Pancreas (tissue), 10 donors: ENCODE data around the gene PRDX4. TPM values are rescaled to one million over a fixed set of nuclear protein-coding genes. Genes with fewer than 3 reads are reported as not detected.

Experiments
- ATAC-seq, 4 donors: fragments of 200-7000 bp; cut with Tn5 transposase; one replicate each; pipeline versions ENCODE4 v1.8.0 to v1.9.1; 2020; ENCODE audit warnings: mild to moderate bottlenecking in 4 of 4, moderate library complexity in 4 of 4
- DNase-seq, 6 donors: peaks; one replicate each; pipeline ENCODE4 v3.0.0-alpha.2; 2020
- FAIRE-seq: peaks from 2 replicates; lab custom pipeline; 2012; peaks lifted over from hg19 to GRCh38; lab: Jason Lieb, UNC
- H3K27ac ChIP-seq, 4 donors: fragments of 200-600 bp; sonication (generic); 1 replicate in 3 of 4; 2 replicates in 1 of 4; pipeline versions ENCODE4 v1.5.0 to v1.8.0; 2020
- H3K27me3 ChIP-seq, 4 donors: fragments of 200-600 bp; one replicate each; pipeline ENCODE4 v1.8.0; 2021
- H3K36me3 ChIP-seq, 3 donors: fragments of 200-600 bp; sonication (generic) in 1 of 3; one replicate each; pipeline versions ENCODE4 v1.5.0 to v1.8.0; 2020 to 2021
- H3K4me1 ChIP-seq, 3 donors: fragments of 200-600 bp; one replicate each; pipeline ENCODE4 v1.8.0; 2021
- H3K4me3 ChIP-seq, 4 donors: fragments of 200-600 bp; sonication (generic) in 2 of 4; one replicate each; pipeline versions ENCODE4 v1.5.0 to v1.8.0; 2020 to 2021
- H3K9me3 ChIP-seq, 4 donors: fragments of 200-600 bp; one replicate each; pipeline ENCODE4 v1.8.0; 2021
- WGBS, 2 donors: extraction: QIAGEN DNeasy Blood & Tissue Kit; methylation state at CpG; one replicate each; pipeline ENCODE4 v1.1.7; 2013; 5-methylcytosine and 5-hydroxymethylcytosine counted together
- intact Hi-C, 3 donors: fragments of 100-400 bp; cut with DNase I; formaldehyde crosslinking; loops; one replicate each; pipeline versions ENCODE4 v1.11.1 to v1.14.2; 2022
- polyA plus RNA-seq, 2 donors: library from polyadenylated mRNA; stranded (reverse); fragments of 200-250 nt; gene quantifications; one replicate each; pipeline ENCODE4 v1.2.3, GENCODE V29; 2013
- total RNA-seq, 6 donors: library from RNA; stranded (reverse); fragmentation: NEBNext Ultra II Directional in 4 of 6; extraction: Animal tissue kit (Norgen Biotek cat#: 25700) in 4 of 6; gene quantifications; one replicate each; pipeline versions ENCODE4 v1.2.1 to v1.2.4, GENCODE V29; 2021 to 2023
- TF ChIP-seq, protein P1 (sequence below), 4 donors: fragments of 200-600 bp; sonication (generic) in 3 of 4; IDR thresholded peaks; one replicate each; pipeline versions ENCODE4 v1.5.0 to v1.8.0; 2021; ENCODE audit warnings: antibody characterized with exemption in 4 of 4
- donor health status: healthy with polysubstance abuse.
- donor health status: DM: no; HTN: no; CAD: no; lungs with moderate emphysema.
- donor health status: DM: no; HTN: no; CAD: no.
- donor health status: control.
- donor health status: control.
- donor health status: Bipolar disorder and iron deficiency.
- donor health status: DM: yes; HTN: yes; CAD: no.
- donor health status: DM: no; HTN: no; CAD: no.
- donor health status: DM: no; HTN: no; CAD: no.
- donor health status: DM: yes; HTN: yes; CAD: no.

Gene PRDX4
- total and polyA plus RNA-seq, 8 donors = 48.4 to 222 (median 155) TPM

DNA sequence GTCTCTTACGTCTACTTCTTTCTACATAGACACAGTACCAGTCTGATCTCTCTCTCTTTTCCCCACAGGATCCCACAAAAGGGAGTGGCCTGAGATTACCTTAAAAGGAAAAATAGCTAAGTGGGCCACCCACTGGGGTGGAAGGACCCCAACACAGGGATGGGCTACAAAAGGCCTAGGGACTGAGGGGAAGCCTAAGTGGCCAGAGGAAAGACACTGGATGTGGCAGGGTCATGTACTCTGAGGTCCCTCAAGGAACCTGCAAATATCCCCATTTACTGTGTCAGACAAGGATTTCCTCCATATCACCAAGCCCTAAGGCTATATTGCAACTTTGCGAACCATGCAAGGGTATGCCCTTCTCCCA is 6.5 kb upstream of the PRDX4 start:
- Histone ChIP-seq H3K4me3 (no peak overlapping the region), H3K27ac (no peak overlapping the region), H3K27me3 (peaks cover 0 to 3% (median 0%) of the 10 kb centered on the region in 4 donors), H3K36me3 (no peaks in the 10 kb centered on the region), H3K9me3 (no peaks in the 10 kb centered on the region), H3K4me1 (no peaks in the 10 kb centered on the region)
- DNase-seq (no peak), FAIRE-seq (no peak), ATAC-seq (no peak)
- TF ChIP-seq, protein P1, sequence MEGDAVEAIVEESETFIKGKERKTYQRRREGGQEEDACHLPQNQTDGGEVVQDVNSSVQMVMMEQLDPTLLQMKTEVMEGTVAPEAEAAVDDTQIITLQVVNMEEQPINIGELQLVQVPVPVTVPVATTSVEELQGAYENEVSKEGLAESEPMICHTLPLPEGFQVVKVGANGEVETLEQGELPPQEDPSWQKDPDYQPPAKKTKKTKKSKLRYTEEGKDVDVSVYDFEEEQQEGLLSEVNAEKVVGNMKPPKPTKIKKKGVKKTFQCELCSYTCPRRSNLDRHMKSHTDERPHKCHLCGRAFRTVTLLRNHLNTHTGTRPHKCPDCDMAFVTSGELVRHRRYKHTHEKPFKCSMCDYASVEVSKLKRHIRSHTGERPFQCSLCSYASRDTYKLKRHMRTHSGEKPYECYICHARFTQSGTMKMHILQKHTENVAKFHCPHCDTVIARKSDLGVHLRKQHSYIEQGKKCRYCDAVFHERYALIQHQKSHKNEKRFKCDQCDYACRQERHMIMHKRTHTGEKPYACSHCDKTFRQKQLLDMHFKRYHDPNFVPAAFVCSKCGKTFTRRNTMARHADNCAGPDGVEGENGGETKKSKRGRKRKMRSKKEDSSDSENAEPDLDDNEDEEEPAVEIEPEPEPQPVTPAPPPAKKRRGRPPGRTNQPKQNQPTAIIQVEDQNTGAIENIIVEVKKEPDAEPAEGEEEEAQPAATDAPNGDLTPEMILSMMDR (IDR thresholded peaks at IDR 0.05) = no peak
- WGBS, 2 donors = 74 to 91% methylated on average over 2 of the region's 2 CpGs
- intact Hi-C loops = no loop called here

DNA sequence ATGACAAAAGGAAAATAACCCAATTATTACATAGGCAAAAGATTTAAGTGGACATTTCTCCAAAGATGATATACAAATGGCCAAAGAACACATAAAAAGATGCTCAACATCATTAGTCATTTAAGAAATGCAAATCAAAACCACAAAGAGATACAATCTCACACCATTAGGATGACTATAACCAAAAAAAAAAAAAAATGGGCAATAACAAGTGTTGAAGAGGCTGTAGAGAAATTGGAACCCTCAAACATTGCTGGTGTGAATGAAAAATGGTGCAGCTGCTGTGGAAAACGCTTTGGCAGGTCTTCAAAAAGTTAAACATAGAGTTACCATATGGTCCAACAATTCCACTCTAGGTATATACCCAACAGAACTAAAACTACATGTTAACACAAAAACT is 5.6 kb upstream of the PRDX4 start:
- intact Hi-C loops = no loop called here
- 33 to 50% methylated on average over 1 of the region's 1 CpG for WGBS, 2 donors
- no peaks in the 10 kb centered on the region for H3K27me3 ChIP-seq
- H3K4me3 ChIP-seq = no peak overlapping the region
- H3K36me3 ChIP-seq = no peaks in the 10 kb centered on the region
- FAIRE-seq (no peak), DNase-seq (no peak), ATAC-seq (no peak)
- H3K27ac ChIP-seq = no peak overlapping the region
- no peaks in the 10 kb centered on the region for H3K9me3 ChIP-seq
- TF ChIP-seq, protein P1 (IDR thresholded peaks at IDR 0.05) = no peak
- no peaks in the 10 kb centered on the region for H3K4me1 ChIP-seq

DNA sequence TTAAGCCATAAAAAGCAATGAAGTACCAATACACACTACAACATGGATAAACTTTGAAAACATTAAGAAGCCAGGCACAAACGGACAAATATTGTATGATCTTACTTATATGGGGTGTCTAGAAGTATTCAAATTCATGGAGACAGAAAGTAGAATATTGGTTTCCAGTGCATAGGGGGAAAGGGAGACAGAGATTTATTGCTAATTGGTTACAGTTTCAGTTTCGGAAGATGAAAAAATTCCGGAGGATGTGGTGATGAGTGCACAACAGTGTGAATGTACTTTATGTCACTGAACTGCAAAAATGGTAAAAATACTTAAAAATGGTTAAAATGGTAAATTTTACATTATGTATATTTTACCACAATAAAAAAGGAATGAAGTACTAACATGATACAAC is 5.1 kb upstream of the PRDX4 start:
- WGBS, 2 donors = 75 to 86% methylated on average over 3 of the region's 3 CpGs
- DNase-seq = no peak
- Histone ChIP-seq H3K4me3 (no peak overlapping the region), H3K9me3 (no peaks in the 10 kb centered on the region), H3K36me3 (no peaks in the 10 kb centered on the region), H3K4me1 (peaks cover 0 to 3% (median 0%) of the 10 kb centered on the region in 3 donors), H3K27ac (no peak overlapping the region), H3K27me3 (no peaks in the 10 kb centered on the region)
- no peak for FAIRE-seq
- no peak for ATAC-seq
- TF ChIP-seq, protein P1 (IDR thresholded peaks at IDR 0.05) = no peak
- intact Hi-C loops = no loop called here

DNA sequence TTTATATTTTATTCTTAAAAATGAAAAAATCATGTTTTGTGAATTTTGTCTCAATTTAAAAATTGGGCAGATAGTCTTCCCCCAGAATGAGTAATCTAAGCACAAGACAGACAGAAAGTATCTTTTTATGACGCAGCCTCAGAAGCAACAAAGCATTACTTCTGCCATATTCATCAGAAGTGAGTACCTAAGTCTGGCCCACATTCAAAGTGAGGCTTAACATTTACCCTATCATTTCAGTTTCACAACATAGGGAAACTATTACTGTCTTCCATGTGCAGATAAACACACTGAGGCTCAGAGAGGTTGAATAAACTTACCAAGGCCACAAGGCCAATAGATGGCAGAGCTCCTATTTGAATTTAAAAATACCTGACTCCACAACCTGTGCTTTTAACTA is 4.4 kb upstream of the PRDX4 start:
- TF ChIP-seq, protein P1 (IDR thresholded peaks at IDR 0.05) = no peak
- FAIRE-seq (no peak), DNase-seq (no peak), ATAC-seq (no peak)
- Histone ChIP-seq H3K4me1 (peaks cover 0 to 3% (median 0%) of the 10 kb centered on the region in 3 donors), H3K36me3 (no peaks in the 10 kb centered on the region), H3K4me3 (no peak overlapping the region), H3K27ac (no peak overlapping the region), H3K27me3 (no peaks in the 10 kb centered on the region), H3K9me3 (no peaks in the 10 kb centered on the region)
- intact Hi-C loops = no loop called here
- 85 to 92% methylated on average over 1 of the region's 1 CpG for WGBS, 2 donors

DNA sequence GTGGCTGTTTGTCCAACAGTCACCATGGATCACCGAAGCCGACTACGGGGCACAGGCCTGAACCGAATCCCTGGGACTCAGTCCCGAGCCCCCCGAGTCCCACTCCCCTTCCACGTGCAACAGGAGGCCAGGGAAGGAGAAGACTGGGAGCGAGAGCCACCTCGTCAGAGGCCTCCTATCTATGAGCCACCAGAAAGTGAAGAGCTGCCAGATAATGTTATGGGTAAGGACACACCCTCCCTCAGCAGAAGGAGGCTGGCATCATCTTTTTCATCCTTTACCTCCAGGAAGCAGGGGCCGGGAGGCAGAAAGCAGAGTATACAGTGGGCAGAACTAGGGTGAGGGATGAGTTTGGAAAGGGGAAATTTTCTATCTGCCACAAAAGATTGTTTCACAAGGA is 2.8 kb upstream of the PRDX4 start:
- H3K4me1 ChIP-seq = peaks cover 0 to 3% (median 0%) of the 10 kb centered on the region in 3 donors
- intact Hi-C loops = no loop called here
- TF ChIP-seq, protein P1 (IDR thresholded peaks at IDR 0.05) = no peak
- no peaks in the 10 kb centered on the region for H3K27me3 ChIP-seq
- H3K4me3 ChIP-seq = no peak overlapping the region
- no peaks in the 10 kb centered on the region for H3K9me3 ChIP-seq
- WGBS, 2 donors = 83 to 95% methylated on average over 10 of the region's 10 CpGs
- ATAC-seq (no peak), DNase-seq (no peak), FAIRE-seq (no peak)
- H3K27ac ChIP-seq = no peak overlapping the region
- H3K36me3 ChIP-seq = no peaks in the 10 kb centered on the region
